CD4-positive, alpha-beta T cell treated with Interleukin-4 for 4 hours (primary cell): ENCODE results near the gene CRTAC1.
A peak's percentile ranks its signal among the peaks of the same experiment; 100 is the strongest.

Experiments used
- DNase-seq: peaks from one replicate; pipeline ENCODE4 v3.0.0-alpha.2; 2020

Gene CRTAC1

DNA sequence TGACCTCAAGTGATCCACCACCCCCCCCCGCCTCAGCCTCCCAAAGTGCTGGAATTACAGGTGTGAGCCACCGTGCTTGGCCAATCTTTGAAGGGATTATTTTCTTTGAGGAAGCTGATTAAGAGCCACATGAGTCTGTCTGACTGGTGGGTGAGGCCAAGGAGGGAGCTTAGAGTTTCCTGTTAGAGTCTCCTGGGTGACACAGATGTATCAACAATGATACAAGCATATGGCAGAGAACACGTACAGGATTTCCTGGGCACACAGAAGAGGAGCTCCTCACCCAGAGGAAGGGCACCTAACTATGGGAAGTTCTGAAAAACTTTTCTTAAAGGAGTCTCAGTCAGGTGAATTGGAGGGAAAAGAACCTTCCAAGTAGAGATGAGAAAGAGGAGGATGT, 111.4 kb downstream of the CRTAC1 start:
- DNase-seq = no peak

DNA sequence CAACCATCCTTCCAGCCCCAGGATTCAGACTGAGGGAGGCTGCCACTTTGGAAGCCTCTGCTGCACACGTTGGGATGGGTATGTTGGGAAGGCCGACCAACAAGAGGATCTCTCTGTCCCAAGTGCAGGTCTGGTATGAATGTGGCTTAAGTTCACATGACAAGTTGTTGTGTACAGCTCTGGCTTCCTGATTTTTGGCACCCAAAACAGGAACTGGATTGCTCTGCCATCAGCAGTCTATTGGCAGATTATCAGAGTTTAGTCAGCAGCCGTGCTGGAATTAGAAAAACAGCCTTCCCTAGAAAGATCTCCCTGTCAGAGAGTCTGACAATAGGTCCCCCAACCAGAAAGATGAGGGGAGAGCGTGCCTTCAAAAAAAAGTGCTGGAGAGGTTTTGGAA, 113.8 kb downstream of the CRTAC1 start:
- no peak for DNase-seq

DNA sequence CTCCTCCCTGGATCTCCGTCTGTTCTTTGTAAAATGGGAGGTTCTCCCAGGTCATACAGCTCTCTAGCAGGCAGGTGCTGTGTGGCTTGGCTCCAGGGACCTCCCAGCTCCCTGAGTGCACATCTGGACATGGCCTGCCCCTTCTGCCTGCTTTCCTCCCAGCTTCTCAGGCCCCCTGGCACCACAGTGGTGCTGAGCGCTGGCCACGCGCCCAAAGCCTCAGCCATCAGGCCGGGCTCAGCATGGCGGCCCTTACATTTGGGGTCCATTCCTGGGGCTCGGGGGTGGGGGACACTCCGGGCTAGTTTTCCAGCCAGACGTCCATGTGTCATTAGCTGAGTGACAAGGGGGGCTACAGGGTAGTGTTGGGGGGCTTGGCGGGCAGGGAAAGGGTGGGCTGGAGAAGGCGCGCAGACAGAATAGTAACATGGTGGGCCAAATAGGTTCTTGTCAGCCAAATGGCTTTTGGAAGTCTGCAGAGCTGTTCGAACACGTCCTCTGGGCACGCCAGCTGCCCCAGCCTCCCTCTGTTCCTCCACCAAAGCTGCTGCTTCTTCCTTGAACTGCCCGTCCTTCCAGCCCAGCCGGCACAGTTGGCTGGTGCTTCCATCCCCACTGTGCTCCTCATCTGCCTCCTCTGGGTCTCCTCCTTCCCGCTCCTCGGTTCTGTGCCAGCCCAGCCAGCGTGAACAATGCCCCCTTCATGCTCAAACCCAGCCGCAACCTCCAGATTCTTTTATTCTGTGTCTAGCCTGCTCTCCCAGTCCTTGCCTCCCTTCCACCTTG, 114.9 kb downstream of the CRTAC1 start:
- DNase-seq = no peak

DNA sequence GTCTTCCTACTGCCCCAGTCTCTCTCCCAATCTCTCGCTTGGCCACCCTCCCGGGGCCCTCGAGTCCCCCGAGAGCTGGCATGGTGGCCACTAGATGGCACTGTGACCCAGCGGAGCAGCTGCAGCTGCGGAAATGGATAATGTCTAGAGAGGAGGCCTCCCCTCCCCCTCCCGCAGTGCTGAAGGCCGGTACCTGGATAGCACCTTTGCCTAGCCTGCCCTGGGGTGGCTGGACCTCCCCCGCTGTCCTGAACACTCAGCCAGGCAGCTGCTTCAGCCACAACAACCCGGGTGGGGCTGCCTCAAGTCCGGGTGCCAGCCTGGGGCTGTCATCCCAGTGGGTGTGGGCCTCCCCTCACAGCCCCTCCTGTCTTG, 115.6 kb downstream of the CRTAC1 start:
- DNase-seq = peak; percentile 55

DNA sequence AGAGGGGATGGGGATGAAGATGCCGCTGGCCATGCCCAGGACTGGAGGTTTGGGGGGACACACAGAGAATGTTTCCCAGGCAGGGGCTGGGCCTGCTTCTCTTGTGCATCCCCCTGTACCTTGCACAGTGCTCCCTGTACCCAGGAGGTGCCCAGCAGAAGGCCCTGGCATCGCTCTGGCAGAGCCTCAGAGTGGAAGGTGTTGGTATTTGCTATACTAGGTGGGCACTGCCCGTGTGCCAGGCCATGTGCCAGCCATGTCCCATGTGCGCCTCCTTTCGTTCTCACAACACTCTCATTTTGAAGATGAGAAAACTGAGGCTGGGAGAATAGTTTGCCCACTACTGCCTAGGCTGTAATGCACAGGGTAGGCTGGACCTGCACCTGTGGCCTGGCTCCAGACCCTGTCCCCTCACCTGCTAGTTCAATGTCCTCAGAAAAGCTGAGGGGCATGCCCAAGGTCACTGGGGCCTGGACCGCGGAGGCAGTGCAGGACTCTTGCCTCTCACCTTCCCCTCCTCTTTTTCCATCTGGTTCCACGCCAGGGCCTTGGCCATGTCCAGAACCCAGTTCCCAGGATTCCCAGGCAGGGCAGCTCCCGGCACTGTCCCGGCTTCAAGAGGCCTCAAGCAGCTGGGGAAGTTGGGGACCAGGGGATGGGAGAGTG, 116.1 kb downstream of the CRTAC1 start:
- no peak for DNase-seq

DNA sequence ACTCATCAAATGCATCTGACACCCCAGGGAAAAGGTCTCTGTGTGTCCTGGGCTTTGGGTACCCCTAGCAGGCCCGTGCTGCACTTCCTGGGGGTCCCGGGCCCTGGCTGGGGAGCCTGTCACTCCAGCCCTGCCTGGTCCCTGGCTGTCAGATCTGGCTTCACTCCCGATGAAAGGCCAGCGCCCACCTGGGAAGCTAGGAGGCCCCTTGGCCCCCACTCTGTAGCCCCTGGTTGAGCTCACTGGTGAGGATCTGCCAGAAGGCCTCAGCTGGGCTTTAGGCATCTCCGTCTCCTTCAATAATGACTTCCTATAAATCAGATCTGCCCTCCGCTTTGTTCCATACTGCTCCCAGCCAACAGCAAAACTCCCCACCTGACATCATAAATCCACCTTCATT, 116.8 kb downstream of the CRTAC1 start:
- DNase-seq = no peak

DNA sequence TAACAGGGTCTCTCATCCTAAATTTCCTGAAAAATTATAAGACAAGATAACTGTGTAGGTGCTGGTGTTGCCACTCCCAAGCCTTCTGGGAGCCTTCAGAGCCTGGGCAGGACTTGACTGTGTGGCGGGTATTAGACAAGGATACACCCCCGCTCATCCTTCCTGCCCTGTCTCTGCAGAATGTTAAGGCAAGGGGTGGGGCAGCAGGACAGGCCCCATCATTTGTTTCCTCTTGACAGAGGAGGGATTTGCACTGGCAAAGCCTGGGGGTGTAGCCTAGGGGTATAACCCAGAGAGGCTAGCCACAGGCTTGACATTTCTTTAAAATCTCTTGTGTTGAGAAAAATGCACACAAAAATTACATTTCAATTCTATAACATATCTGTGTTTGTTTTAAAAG, 117.2 kb downstream of the CRTAC1 start:
- no peak for DNase-seq

DNA sequence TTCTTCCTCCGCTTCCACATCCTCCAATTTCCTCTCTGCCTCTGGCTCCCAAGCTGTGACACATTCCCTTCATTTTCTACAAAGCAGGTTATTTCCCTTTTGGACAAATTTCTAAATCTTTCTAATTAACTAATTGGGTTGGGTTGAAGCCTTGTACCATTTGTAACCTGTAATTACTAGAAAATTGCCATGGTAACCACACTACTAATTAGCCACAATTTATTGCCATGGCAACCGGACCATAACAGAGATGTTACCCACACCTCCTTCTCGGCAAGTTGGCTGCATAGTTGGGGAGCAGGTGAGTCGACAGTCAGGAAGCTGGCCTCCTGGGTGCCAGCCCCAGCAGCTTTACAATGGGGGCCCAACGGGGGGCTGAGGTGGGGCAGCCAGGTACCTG, 119.2 kb downstream of the CRTAC1 start:
- DNase-seq = no peak

DNA sequence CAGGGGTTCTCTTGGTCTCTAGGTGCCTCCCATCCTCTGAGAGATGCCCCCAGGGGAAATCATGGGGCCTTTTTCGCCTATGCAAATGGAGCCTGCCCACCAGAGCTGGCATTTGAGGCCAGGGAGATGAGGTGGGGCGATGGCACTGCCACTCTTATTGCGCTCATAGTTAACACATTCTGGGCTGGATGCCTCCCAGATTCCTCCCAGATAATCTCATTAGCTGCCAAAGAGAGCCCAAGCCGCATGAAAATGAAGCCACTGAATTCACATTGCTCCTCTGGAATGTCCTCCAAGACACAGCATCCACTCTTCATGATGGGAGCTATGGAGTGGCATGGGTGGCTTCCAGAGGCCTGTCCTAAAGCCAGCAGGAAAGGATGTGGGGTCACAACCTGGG, 119.8 kb downstream of the CRTAC1 start:
- DNase-seq = no peak

DNA sequence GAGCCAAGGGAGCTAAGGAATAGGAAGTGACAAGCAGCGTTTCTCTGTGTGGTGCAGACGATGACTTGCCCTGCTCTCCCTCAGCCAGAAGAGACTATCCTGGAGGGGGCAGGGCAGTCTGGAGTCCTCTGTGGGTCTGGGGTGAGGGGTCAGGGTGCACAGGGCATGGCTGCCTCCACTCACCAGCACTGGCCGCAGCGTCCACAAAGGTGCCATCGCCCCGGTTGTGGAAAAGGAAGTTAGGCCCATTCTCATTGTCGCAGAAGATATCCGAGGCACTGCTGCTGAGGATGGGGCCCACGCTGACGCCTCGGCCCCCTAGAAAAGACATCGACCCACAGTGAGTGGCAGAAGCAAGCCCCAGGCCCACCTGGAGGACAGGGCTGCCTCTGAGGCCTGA, 122.6 kb downstream of the CRTAC1 start:
- DNase-seq = no peak

DNA sequence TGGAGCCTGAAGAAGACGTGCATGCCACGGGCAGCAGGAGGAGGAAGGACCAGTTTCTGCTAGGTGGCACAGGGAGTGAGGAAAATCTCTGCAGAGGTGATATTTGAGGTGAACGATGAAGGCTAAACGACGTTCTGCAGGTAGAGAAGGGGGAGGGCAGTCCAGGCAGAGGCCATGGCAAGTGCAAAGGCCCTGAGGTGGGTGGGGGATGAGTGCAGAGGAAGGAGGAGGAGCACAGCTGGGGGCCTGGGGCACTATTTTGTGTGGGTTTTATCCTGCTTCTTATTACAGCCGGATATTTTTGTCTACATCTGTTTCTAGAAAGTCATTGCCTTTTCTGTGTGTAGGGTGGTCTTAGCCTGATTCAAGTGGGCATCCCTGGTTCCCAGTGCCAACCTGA, 123.2 kb downstream of the CRTAC1 start:
- no peak for DNase-seq

DNA sequence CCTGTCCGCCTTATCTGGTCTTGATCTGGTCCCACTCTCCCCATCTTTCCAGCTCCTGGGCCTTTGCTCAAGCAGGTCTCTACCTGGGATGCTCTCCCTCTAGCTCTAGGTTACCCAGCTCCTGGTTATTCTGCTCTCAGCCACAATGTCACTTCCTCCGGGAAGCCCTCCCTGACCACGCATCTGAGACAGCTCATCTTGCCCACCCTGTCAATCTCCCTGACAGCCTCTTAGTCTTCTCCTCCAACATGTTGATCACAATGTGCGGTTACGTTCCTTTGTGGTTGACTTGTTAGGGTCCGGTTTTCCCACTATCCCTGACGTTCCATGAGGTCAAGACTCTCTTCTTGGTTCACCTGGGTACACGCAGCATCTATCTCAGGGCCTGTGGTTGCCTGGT, 125.1 kb downstream of the CRTAC1 start:
- DNase-seq = no peak

DNA sequence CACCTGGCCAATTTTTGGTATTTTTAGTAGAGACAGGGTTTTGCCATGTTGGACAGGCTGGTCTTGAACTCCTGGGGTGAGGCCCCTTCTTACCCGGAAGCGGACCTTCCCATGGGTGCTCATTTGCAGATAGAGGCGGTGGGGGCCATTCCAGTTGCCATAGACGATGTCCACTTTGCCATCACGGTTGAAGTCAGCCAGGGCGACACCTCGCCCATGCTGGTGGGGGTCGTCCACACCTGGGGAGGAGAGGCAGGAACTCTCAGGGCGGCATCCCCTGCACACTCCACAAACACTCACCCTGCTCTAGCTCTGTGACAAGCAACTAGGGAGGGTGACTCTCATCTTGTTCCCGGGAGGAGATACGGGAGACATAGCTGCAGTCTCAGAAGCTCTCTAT, 125.8 kb downstream of the CRTAC1 start:
- DNase-seq = no peak

DNA sequence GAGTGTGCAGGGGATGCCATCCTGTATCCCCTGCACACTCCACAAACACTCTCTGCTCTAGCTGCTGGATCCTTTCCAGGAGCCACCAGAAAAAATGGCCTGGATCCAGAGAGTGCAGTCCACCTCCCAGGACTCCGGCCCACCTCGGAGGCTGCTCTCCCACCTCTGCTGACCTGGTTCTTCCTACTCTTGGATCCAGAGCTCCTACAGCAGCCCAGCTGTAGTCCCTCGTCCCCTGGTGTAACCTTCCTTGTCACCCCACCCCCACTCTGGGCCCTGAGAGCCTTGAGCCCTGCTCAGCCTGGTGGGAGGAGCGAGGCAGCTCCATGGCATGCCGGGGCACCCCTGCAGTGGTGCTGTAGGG, 126.4 kb downstream of the CRTAC1 start:
- DNase-seq = no peak

DNA sequence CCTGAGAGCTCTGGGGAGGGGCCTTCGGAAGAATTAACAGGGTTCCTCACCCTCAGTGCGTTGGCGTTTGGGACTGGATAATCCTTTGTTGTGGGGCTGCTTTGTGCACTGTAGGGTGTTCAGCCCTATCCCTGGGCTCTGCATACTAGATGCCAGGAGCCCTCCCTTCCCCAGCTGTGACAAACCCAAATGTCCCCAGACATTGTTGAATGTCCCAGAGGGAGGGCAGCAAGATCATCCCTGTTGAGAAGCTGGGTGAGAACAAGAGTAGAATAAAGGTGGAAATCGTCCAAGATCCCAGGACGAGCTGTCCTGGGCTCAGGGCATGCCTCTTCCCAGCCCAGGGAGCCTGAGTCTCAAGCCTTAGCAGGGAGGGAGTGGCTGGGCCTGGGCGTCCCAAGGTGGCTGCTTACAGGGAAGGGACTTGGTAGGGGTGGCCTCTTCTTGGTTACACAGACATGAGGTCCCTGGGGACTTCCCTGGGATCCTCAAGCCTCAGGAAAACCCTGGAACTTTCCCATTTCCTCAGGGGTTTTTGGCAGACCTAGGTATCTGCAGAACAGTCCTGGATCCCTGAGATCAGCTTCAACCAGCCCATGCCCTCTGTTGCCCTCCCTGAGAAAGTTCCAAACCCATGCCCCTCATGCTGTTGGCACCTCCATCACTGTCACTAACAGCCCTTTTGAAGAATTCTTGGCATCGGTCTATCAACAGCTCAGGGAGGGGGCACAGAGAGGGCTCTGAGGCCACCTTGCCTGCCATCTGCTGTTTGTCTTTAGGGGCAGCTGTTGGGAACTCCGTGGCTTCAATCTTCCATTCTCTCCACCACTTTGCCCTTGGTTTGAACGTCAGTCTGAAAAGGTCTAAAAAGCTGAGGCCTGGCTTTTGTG, 127.0 kb downstream of the CRTAC1 start:
- no peak for DNase-seq

DNA sequence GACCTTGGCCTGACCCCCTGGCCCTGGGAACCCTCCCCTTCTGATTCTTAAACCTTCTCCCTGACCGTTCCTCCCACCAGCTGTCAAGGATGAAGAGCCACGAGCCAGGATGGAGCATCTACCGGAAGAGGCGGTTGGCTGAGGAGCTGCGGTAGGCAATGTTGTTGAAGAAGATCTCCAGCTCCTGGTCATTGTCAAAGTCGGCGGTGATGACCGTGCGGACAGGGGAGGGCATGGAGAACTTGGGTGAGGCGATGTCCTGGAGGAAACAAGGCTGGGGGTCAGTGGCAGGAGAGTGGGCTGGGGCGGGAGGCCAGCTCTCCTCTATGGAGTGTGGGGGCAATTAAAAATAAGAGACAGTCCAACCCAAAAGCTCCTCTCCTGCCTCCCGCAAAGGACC, 129.0 kb downstream of the CRTAC1 start:
- DNase-seq = no peak

DNA sequence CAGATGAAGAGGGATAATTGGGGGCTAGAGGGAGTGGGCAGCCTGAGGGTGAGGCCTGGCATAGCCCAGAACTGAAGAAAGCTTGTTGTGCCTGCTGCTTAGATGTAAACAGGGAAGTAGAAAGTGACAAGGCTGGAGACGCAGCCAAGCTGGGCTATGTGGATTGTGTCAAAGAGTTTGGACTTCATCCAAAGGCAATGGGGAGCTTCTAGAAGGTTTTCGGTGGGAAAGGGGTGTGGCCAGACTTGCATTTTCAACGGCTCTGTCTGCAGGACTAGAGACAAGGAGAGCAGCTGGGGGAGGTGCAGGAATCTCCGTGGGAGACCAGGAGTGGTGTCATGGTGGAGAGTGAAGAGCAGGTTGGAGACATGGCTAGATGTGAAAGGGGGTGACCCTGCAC, 132.0 kb downstream of the CRTAC1 start:
- DNase-seq = no peak

DNA sequence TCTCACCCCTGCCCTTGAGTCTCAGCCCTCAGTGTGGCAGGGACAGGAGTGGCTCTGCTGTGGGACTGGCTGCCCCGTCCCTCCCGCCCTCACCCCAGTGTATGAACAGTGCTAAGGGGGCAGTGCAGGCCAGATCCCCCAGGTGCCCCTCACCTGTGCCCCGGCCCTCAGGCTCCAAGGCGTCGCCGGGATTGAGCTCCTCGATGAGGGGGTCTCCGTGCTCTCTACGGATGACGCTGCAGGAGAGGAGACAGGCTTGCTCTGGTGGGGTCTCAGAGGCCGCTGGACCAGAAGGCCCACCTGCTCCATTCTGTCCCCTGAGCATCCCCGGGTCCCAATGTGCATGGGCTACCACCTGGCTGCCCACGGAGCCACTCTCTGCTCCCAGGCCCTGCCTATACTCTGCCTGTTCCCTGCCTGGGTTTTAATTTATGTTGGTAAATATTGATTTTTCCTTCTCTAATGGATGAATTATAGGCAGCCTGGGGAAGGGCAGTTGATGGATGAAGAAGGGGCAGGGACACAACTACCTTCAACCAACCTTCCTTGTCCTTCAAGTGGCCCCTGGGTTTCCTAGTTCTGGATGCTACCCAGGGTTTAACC, 133.6 kb downstream of the CRTAC1 start:
- no peak for DNase-seq

DNA sequence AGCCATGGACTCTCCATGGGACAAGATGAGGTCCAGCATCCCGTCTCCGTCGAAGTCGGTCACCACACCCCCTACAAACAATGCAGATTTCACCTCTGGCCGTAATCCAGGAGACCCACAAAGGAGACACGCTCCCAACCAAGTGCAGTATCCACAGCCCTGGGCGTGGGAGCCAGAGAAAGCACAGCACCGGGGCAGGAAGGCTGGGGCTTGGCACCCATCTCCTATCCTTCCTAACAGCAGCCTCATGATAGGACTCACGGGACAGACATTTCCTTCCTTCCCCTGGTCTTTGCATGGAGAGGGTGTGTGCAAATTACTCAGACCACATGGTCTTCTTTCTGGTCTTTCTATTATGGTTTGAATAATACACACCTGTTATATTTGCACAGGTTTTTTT, 134.5 kb downstream of the CRTAC1 start:
- no peak for DNase-seq

DNA sequence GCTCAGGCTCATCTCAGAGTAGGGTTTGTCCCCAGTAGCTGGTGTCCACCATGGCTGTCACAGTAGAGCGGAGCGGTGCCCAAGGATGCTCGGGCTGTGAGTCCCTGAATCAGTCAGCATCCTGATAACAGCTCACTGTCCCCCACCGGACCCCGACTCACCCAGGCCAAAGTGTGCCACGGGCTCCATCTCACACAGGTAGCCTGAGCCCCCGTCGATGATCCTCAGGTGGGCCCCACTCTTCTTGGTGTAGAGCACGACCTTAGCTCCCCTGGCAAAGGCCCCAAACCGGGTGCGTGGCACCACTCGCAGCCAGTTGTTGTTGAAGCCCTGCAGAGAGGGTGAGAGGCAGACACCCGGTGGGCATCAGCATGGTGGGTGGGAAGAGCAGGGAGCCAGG, 135.3 kb downstream of the CRTAC1 start:
- no peak for DNase-seq

DNA sequence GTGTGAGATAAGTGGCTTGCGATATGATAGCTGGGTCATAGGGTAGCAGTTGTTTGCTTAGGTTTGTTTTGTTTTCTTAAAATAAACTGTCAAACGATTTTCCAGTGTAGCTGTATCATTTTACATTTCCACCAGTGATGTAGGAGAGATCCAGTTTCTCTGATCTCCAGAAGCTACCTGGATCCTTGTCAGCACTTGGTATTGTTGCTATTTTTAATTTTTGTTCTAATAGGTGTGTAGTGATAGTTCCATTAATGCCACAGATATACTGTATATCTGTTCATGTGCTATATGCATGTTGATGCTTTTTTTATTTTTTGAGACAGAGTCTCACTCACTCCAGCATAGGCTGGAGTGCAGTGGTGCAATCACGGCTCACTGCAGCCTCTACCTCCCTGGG, 136.3 kb downstream of the CRTAC1 start:
- DNase-seq = no peak

DNA sequence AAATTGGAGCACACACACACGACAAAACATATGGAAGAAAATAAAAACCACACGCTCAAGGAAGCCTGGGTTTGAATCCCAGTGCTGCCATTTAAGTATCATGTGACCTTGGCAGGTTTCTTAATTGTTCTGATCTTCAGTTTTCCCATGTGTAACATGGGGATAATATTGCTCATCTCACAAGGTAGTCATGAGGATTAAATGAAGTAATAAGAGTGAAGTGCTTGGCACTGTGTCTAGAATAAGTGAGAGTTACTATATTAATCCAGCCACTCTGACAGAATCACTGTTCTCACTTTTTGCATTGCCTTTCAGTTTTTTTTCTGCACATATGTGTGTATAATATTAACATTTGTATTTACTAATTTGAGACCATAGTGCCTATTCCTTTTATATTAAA, 137.5 kb downstream of the CRTAC1 start:
- DNase-seq = no peak

DNA sequence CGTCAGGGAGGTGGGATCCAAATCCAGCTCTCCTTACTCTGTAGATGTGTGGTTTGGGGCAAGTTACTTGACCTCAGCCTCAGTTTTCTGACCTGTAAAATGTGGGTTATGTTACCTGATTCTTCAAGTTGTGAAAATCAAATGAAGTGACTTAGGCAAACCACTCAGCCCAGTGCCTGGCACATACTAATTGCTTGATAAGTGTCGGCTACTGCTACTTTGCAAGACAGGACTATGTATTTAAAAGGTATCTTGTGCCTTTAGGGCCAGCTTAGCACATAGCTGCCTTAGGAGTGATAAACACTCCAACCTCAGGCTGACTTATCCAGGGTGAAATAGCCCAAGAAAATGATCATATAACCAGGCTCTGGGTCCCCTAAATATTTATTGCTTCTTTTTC, 137.9 kb downstream of the CRTAC1 start:
- no peak for DNase-seq
